Measurements from ENCODE around the gene RBFOX2.

The RBFOX2 gene

DNA sequence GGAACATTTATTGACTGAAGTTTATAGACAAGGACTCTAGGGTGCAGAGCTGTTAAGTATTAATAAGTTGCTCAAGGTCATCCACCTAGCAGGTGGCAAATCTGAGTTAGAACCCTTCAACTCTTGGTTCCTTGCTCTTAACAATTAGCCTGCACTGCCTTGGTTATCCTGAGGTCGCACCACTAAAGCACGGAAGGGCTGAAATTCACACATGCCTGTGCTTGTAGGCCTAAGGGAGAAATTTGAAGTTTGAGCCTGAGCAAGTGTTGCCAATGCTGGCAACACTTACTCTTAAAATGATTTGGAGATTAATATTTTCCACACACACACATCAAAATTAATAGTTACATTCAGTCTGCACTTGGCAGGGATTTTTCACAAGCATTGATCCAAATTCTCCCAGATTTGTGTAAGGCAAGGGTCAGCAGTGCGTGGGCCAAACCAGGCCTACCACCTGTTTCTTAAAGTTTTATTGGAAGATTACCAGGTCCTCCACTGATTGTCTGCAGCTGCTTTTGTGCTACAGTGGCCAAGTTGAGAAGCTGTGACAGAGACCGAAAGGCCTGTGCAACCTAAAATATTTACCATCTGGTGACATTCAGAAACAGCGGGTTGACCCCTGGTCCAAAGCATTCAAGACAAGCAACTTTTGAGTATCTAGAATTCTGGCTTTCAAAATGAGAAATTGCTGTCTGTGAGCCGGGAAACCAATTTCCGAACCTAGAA, 294.7 kb downstream of the RBFOX2 start:
- TF ChIP-seq, protein P1, sequence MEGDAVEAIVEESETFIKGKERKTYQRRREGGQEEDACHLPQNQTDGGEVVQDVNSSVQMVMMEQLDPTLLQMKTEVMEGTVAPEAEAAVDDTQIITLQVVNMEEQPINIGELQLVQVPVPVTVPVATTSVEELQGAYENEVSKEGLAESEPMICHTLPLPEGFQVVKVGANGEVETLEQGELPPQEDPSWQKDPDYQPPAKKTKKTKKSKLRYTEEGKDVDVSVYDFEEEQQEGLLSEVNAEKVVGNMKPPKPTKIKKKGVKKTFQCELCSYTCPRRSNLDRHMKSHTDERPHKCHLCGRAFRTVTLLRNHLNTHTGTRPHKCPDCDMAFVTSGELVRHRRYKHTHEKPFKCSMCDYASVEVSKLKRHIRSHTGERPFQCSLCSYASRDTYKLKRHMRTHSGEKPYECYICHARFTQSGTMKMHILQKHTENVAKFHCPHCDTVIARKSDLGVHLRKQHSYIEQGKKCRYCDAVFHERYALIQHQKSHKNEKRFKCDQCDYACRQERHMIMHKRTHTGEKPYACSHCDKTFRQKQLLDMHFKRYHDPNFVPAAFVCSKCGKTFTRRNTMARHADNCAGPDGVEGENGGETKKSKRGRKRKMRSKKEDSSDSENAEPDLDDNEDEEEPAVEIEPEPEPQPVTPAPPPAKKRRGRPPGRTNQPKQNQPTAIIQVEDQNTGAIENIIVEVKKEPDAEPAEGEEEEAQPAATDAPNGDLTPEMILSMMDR (IDR thresholded peaks at IDR 0.05; ENCODE audit: control extremely low read depth, extremely low read depth, low read depth, missing control alignments), result no peak
- CTCF ChIA-PET, result no interaction called here
- DNase-seq (ENCODE audit: extremely low spot score), result no peak
- POLR2A ChIA-PET, result no interaction called here

- no peak for DNase-seq (ENCODE audit: extremely low spot score)
- ChIA-PET CTCF (interaction anchor here (2.1 kb wide), 1 partner anchor 18 kb away, joined by 5 read pairs; no protein-coding TSS in a partner anchor), POLR2A (interaction anchor here (0.6 kb wide), 1 partner anchor 42 kb away, joined by 4 read pairs; no protein-coding TSS in a partner anchor)
Measured at GRCh38 chr22:35733036-35733435, 295.6 kb downstream of the RBFOX2 start.

GRCh38 chr22:35732116-35732515, 296.5 kb downstream of the RBFOX2 start:
- POLR2A ChIA-PET, result no interaction called here
- DNase-seq (ENCODE audit: extremely low spot score), result no peak
- TF ChIP-seq, protein P1 (IDR thresholded peaks at IDR 0.05; ENCODE audit: control extremely low read depth, extremely low read depth, low read depth, missing control alignments), result no peak
- CTCF ChIA-PET, result interaction anchor here (2.1 kb wide), 1 partner anchor 17 kb away, joined by 5 read pairs; no protein-coding TSS in a partner anchor

More at GRCh38 chr22:35733036-35733435, 295.6 kb downstream of the RBFOX2 start:
- TF ChIP-seq, protein P1 (IDR thresholded peaks at IDR 0.05; ENCODE audit: control extremely low read depth, extremely low read depth, low read depth, missing control alignments), result no peak

DNA sequence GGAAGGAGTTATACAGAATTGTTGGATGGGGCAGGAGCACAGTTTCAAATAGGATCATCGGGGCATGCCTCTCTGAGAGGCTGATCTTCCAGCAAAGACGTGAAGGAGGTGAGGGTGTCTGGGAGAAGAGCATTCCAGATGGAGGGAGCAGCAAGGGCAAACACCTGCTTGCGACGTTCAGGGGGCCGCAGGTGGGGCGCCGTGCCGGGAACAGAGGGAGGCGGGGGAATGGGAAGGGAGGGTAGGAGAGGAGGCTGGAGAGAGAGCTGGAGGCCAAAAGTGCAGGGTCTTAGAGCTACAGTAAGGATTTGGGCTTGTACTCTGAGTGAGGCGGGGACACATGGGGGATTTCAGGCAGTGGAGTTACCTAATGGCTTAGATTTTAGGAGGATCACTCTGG, 297.3 kb downstream of the RBFOX2 start:
- ChIA-PET CTCF (interaction anchor here (2.1 kb wide), 1 partner anchor 16 kb away, joined by 5 read pairs; no protein-coding TSS in a partner anchor), POLR2A (no interaction called here)
- TF ChIP-seq, protein P1 (IDR thresholded peaks at IDR 0.05; ENCODE audit: control extremely low read depth, extremely low read depth, low read depth, missing control alignments), result no peak
- DNase-seq (ENCODE audit: extremely low spot score), result no peak

- TF ChIP-seq, protein P1 (IDR thresholded peaks at IDR 0.05; ENCODE audit: control extremely low read depth, extremely low read depth, low read depth, missing control alignments), result no peak
Measured at GRCh38 chr22:35729309-35729698, 299.3 kb downstream of the RBFOX2 start.

GRCh38 chr22:35728639-35729308, 299.9 kb downstream of the RBFOX2 start:
- CTCF ChIA-PET, result interaction anchor here (1.1 kb wide), 1 partner anchor 10 kb away, joined by 4 read pairs; no protein-coding TSS in a partner anchor
- POLR2A ChIA-PET, result no interaction called here
- TF ChIP-seq, protein P1 (IDR thresholded peaks at IDR 0.05; ENCODE audit: control extremely low read depth, extremely low read depth, low read depth, missing control alignments), result no peak
- DNase-seq (ENCODE audit: extremely low spot score), result no peak

More at GRCh38 chr22:35729309-35729698, 299.3 kb downstream of the RBFOX2 start:
- ChIA-PET CTCF (interaction anchor here (1.1 to 1.3 kb wide), 2 partner anchors 10 to 103 kb away, joined by 3 to 4 read pairs; no protein-coding TSS in a partner anchor), POLR2A (no interaction called here)
- no peak for DNase-seq (ENCODE audit: extremely low spot score)
